MCF 10A (cell line): ENCODE data around the gene CASD1. TPM values are rescaled to one million over a fixed set of nuclear protein-coding genes. Genes with fewer than 3 reads are reported as not detected.

Source experiments
- BruUV-seq: library from RNA; stranded (reverse); fragments of 400-500 nt; replicated peaks from 2 replicates; lab custom pipeline; 2021; lab: Mats Ljungman, UMichigan
- CTCF ChIA-PET: fragments of 300-600 bp; sonication (Branson Sonifier 250); formaldehyde crosslinking; extraction: SDS; loops from one replicate; lab custom pipeline; 2021; ENCODE audit warnings: antibody characterized with exemption, inconsistent platforms; lab: Yijun Ruan, JAX
- POLR2A ChIA-PET: fragments of 300-600, 350-650 bp; sonication (Branson Sonifier 250); formaldehyde crosslinking; extraction: SDS; loops from one replicate; lab custom pipeline; 2020; ENCODE audit warnings: antibody characterized with exemption, inconsistent platforms; lab: Yijun Ruan, JAX
- DNase-seq: peaks from one replicate; pipeline ENCODE4 v3.0.0-alpha.2; 2018; ENCODE audit not compliant: unreplicated experiment
- H3K27ac Mint-ChIP-seq: one replicate; pipeline ENCODE4 v1.8.0; 2022; ENCODE audit warnings: mild to moderate bottlenecking, low read depth, mixed read lengths; ENCODE audit not compliant: unreplicated experiment
- H3K27me3 Mint-ChIP-seq: one replicate; pipeline ENCODE4 v1.8.0; 2022; ENCODE audit warnings: mixed read lengths; ENCODE audit not compliant: insufficient read depth, unreplicated experiment
- H3K36me3 Mint-ChIP-seq: one replicate; pipeline ENCODE4 v1.8.0; 2022; ENCODE audit warnings: mild to moderate bottlenecking, moderate library complexity, mixed read lengths; ENCODE audit not compliant: insufficient read depth, unreplicated experiment
- H3K4me1 Mint-ChIP-seq: one replicate; pipeline ENCODE4 v1.8.0; 2022; ENCODE audit warnings: mixed read lengths; ENCODE audit not compliant: insufficient read depth, unreplicated experiment
- H3K4me3 Mint-ChIP-seq: one replicate; pipeline ENCODE4 v1.8.0; 2022; ENCODE audit warnings: mild to moderate bottlenecking, moderate library complexity, mixed read lengths; ENCODE audit not compliant: unreplicated experiment
- H3K9me3 Mint-ChIP-seq: one replicate; pipeline ENCODE4 v1.8.0; 2022; ENCODE audit warnings: mixed read lengths; ENCODE audit not compliant: unreplicated experiment
- CTCF ChIP-seq: fragments of 200-600 bp; IDR thresholded peaks from one replicate; pipeline ENCODE4 v1.8.0; 2022; ENCODE audit warnings: antibody characterized with exemption, mild to moderate bottlenecking; ENCODE audit not compliant: unreplicated experiment
- intact Hi-C: fragments of 100-400 bp; cut with micrococcal nuclease; formaldehyde crosslinking; loops from 2 replicates; pipeline ENCODE4 v1.14.1; 2022
- total RNA-seq: library from RNA; stranded (reverse); gene quantifications from 2 replicates; pipeline ENCODE4 v1.2.3, GENCODE V29; 2022

The CASD1 gene
- total RNA-seq, 1 experiment from 2014 or later = 15.9 TPM

- TF ChIP-seq CTCF = no peak
- ChIA-PET POLR2A (interaction anchor here (0.6 to 3.5 kb wide), 6 partner anchors 17 to 916 kb away, joined by 3 to 11 read pairs (median 4); partner anchors contain the start of gene SGCE), CTCF (interaction anchor here (1.6 kb wide), 1 partner anchor 65 kb away, joined by 5 read pairs; no protein-coding TSS in a partner anchor)
- H3K27me3 Mint-ChIP-seq = no peaks in the 10 kb centered on the region
- intact Hi-C loops = loop anchor here (5.0 kb wide), 1 partner anchor 183 kb away; no protein-coding TSS in a partner anchor
- H3K4me1 Mint-ChIP-seq = peaks cover 38% of the 10 kb centered on the region
- H3K9me3 Mint-ChIP-seq = no peaks in the 10 kb centered on the region
- no peak for DNase-seq
- no TSS peak for BruUV-seq
- peaks cover 13% of the 10 kb centered on the region for H3K36me3 Mint-ChIP-seq
- H3K4me3 Mint-ChIP-seq = no peak overlapping the region
- no peak overlapping the region for H3K27ac Mint-ChIP-seq
These were observed 4.7 kb downstream of the CASD1 start for GRCh38 chr7:94514140-94514889.

- Mint-ChIP-seq H3K27ac (no peak overlapping the region), H3K27me3 (no peaks in the 10 kb centered on the region), H3K9me3 (no peaks in the 10 kb centered on the region), H3K4me1 (peaks cover 38% of the 10 kb centered on the region), H3K36me3 (peaks cover 13% of the 10 kb centered on the region), H3K4me3 (no peak overlapping the region)
- ChIA-PET POLR2A (interaction anchor here (0.7 to 1.2 kb wide), 4 partner anchors 129 to 916 kb away, joined by 3 to 6 read pairs (median 4); partner anchors contain the start of gene SGCE), CTCF (interaction anchor here (1.6 kb wide), 1 partner anchor 65 kb away, joined by 5 read pairs; no protein-coding TSS in a partner anchor)
- BruUV-seq = no TSS peak
- intact Hi-C loops = loop anchor here (5.0 kb wide), 1 partner anchor 182 kb away; no protein-coding TSS in a partner anchor
- DNase-seq = no peak
- TF ChIP-seq CTCF = no peak
These were observed 5.3 kb downstream of the CASD1 start for GRCh38 chr7:94514917-94515316.

GRCh38 chr7:94525923-94526322, 16.3 kb downstream of the CASD1 start:
- H3K4me3 Mint-ChIP-seq = no peak overlapping the region
- H3K27ac Mint-ChIP-seq = no peak overlapping the region
- no peaks in the 10 kb centered on the region for H3K27me3 Mint-ChIP-seq
- no peaks in the 10 kb centered on the region for H3K9me3 Mint-ChIP-seq
- no peaks in the 10 kb centered on the region for H3K4me1 Mint-ChIP-seq
- no peak for TF ChIP-seq CTCF
- no peak for DNase-seq
- intact Hi-C loops = no loop called here
- peaks cover 8% of the 10 kb centered on the region for H3K36me3 Mint-ChIP-seq
- ChIA-PET POLR2A (no interaction called here), CTCF (no interaction called here)
- BruUV-seq = no TSS peak

- no TSS peak for BruUV-seq
- Mint-ChIP-seq H3K27ac (no peak overlapping the region), H3K27me3 (no peaks in the 10 kb centered on the region), H3K36me3 (peaks cover 14% of the 10 kb centered on the region), H3K4me3 (no peak overlapping the region), H3K4me1 (no peaks in the 10 kb centered on the region), H3K9me3 (no peaks in the 10 kb centered on the region)
- POLR2A ChIA-PET = interaction anchor here (0.5 kb wide), 1 partner anchor 576 kb away, joined by 3 read pairs; no protein-coding TSS in a partner anchor
- CTCF ChIA-PET = interaction anchor here (0.5 to 1.0 kb wide), 3 partner anchors 17 to 607 kb away, joined by 3 read pairs; no protein-coding TSS in a partner anchor
- DNase-seq = no peak
- TF ChIP-seq CTCF = no peak
- intact Hi-C loops = no loop called here
These were observed 19.9 kb downstream of the CASD1 start for GRCh38 chr7:94529516-94529915.
